DOHH2 (cell line): ENCODE results near the gene NME2.

Source experiments
- H3F3A ChIP-seq: fragments of 200-600 bp; sonication (generic), shearing (Covaris generic); 2 replicates; pipeline ENCODE4 v1.6.0; 2016; ENCODE audit warnings: antibody characterized with exemption, mild to moderate bottlenecking; ENCODE audit not compliant: control insufficient read depth, insufficient read depth
- H3K27ac ChIP-seq: fragments of 200-600 bp; sonication (generic); 2 replicates; pipeline ENCODE4 v1.5.1; 2014; ENCODE audit warnings: low read depth, mild to moderate bottlenecking, low read length, moderate library complexity
- H3K27me3 ChIP-seq: fragments of 200-600 bp; sonication (generic); 2 replicates; pipeline ENCODE4 v1.6.1; 2014; ENCODE audit warnings: mild to moderate bottlenecking, low read length, mixed read lengths; ENCODE audit not compliant: control insufficient read depth
- H3K36me3 ChIP-seq: fragments of 200-600 bp; sonication (generic); 2 replicates; pipeline ENCODE4 v1.6.1; 2014; ENCODE audit warnings: mild to moderate bottlenecking, low read length, moderate library complexity, mixed read lengths; ENCODE audit not compliant: control insufficient read depth
- H3K4me1 ChIP-seq: fragments of 200-600 bp; sonication (generic); 2 replicates; pipeline ENCODE4 v1.6.1; 2014; ENCODE audit warnings: mild to moderate bottlenecking, low read length, mixed read lengths; ENCODE audit not compliant: control insufficient read depth
- H3K4me2 ChIP-seq: fragments of 200-600 bp; sonication (generic); 2 replicates; pipeline ENCODE4 v1.6.0; 2014; ENCODE audit warnings: mild to moderate bottlenecking, low read length, moderate library complexity
- H3K4me3 ChIP-seq: fragments of 200-600 bp; sonication (generic); 2 replicates; pipeline ENCODE4 v1.5.1; 2014; ENCODE audit warnings: mild to moderate bottlenecking, low read length, mixed read lengths
- H3K79me2 ChIP-seq: fragments of 200-600 bp; sonication (generic); 2 replicates; pipeline ENCODE4 v1.6.1; 2014; ENCODE audit warnings: mild to moderate bottlenecking, low read length, mixed read lengths; ENCODE audit not compliant: control insufficient read depth
- H3K9me2 ChIP-seq: fragments of 200-600 bp; sonication (generic); replicated peaks from 2 replicates; pipeline ENCODE4 v1.6.1; 2014; ENCODE audit warnings: mild to moderate bottlenecking, low read length, mixed read lengths; ENCODE audit not compliant: control insufficient read depth
- H3K9me3 ChIP-seq: fragments of 200-600 bp; sonication (generic); 2 replicates; pipeline ENCODE4 v1.6.1; 2014; ENCODE audit warnings: antibody characterized with exemption, low read length, mixed read lengths; ENCODE audit not compliant: control insufficient read depth, insufficient read depth
- H4K20me1 ChIP-seq: fragments of 200-600 bp; sonication (generic); 2 replicates; pipeline ENCODE4 v1.6.0; 2014; ENCODE audit warnings: low read depth, mild to moderate bottlenecking, antibody characterized with exemption, low read length, moderate library complexity; ENCODE audit not compliant: control insufficient read depth, insufficient read depth
- EZH2phosphoT487 ChIP-seq: fragments of 200-600 bp; sonication (generic); IDR thresholded peaks from 2 replicates; pipeline ENCODE4 v1.6.1; 2017; ENCODE audit warnings: borderline replicate concordance, mild to moderate bottlenecking, antibody characterized with exemption, low read length, moderate library complexity, mixed read lengths
- TF ChIP-seq, protein P1 (sequence below): fragments of 200-600 bp; sonication (generic); IDR thresholded peaks from one replicate; pipeline ENCODE4 v1.5.1; 2014; ENCODE audit warnings: antibody characterized with exemption, mild to moderate bottlenecking, low read depth, low read length; ENCODE audit not compliant: poor library complexity, severe bottlenecking

NME2 gene

DNA sequence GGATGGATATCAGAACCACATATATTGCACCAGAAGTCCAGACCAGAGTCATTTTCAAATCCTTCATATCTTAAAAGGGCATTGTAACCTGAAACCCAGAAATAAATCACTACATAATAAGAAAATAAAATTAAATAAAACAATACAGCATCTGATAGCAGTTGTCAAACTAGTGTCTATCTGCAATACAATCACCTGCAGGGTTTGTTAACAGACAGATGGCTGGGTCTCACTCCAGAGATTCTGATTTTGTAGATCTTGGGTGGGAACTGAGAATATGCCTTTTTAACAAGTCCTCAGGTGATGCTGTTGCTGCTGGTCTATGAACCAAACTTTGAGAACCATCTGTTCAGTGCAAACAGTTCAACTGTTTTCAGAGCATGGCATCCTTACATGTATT lies 37.6 kb downstream of the NME2 start:
- no peaks in the 10 kb centered on the region for H3K9me2 ChIP-seq
- H4K20me1 ChIP-seq: no peaks in the 10 kb centered on the region
- H3K4me1 ChIP-seq: no peaks in the 10 kb centered on the region
- TF ChIP-seq, protein P1, sequence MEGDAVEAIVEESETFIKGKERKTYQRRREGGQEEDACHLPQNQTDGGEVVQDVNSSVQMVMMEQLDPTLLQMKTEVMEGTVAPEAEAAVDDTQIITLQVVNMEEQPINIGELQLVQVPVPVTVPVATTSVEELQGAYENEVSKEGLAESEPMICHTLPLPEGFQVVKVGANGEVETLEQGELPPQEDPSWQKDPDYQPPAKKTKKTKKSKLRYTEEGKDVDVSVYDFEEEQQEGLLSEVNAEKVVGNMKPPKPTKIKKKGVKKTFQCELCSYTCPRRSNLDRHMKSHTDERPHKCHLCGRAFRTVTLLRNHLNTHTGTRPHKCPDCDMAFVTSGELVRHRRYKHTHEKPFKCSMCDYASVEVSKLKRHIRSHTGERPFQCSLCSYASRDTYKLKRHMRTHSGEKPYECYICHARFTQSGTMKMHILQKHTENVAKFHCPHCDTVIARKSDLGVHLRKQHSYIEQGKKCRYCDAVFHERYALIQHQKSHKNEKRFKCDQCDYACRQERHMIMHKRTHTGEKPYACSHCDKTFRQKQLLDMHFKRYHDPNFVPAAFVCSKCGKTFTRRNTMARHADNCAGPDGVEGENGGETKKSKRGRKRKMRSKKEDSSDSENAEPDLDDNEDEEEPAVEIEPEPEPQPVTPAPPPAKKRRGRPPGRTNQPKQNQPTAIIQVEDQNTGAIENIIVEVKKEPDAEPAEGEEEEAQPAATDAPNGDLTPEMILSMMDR: no peak
- no peak for TF ChIP-seq EZH2phosphoT487
- no peak overlapping the region for H3K4me3 ChIP-seq
- H3K27ac ChIP-seq: no peak overlapping the region
- no peaks in the 10 kb centered on the region for H3K9me3 ChIP-seq
- H3K36me3 ChIP-seq: peaks cover 74% of the 10 kb centered on the region
- H3K4me2 ChIP-seq: no peak overlapping the region
- no peaks in the 10 kb centered on the region for H3F3A ChIP-seq
- no peaks in the 10 kb centered on the region for H3K27me3 ChIP-seq
- no peaks in the 10 kb centered on the region for H3K79me2 ChIP-seq

DNA sequence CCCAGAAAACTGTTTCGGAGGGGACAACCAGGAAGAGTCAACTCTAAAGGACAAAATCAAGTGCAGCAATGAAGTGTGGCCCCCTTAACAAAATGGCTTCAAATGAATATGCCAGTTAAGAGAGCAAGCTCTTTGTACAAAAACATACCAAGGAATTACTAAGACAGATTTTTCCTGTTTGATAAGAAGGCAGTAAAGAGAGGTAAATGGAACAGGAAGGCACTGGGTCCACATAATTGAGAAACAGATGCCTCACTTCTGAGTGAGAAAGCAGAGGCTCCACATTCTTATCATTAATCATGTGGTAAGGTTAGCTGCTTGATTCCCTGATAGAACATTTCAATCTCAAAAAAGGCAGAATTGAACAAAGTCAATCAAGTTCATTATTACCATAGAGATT lies 48.7 kb downstream of the NME2 start:
- no peaks in the 10 kb centered on the region for H3K9me2 ChIP-seq
- H3K27me3 ChIP-seq: no peaks in the 10 kb centered on the region
- H3K27ac ChIP-seq: no peak overlapping the region
- no peaks in the 10 kb centered on the region for H3K4me1 ChIP-seq
- no peaks in the 10 kb centered on the region for H4K20me1 ChIP-seq
- peaks cover 54% of the 10 kb centered on the region for H3K36me3 ChIP-seq
- no peaks in the 10 kb centered on the region for H3K9me3 ChIP-seq
- no peaks in the 10 kb centered on the region for H3F3A ChIP-seq
- no peak overlapping the region for H3K4me3 ChIP-seq
- no peaks in the 10 kb centered on the region for H3K79me2 ChIP-seq
- no peak for TF ChIP-seq EZH2phosphoT487
- TF ChIP-seq, protein P1: no peak
- H3K4me2 ChIP-seq: no peak overlapping the region

DNA sequence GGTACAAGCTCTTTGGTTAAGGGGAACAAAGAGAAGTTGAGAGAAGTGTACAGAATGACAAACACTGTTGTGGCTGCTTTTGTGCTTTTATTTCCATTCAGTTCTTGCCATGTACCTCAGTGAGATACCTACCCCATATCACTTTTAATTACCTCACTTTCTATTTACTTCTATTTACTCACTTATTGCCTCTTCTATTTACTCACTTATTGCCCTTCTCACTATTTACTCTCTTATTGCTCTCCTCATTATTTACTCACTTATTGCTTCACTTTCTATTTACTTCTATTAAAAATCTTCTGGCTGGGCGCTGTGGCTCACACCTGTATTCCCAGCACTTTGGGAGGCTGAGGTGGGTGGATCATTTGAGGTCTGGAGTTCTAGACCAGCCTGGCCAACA lies 51.7 kb downstream of the NME2 start:
- Histone ChIP-seq H3K27ac (no peak overlapping the region), H4K20me1 (no peaks in the 10 kb centered on the region), H3K79me2 (no peaks in the 10 kb centered on the region), H3F3A (no peaks in the 10 kb centered on the region), H3K9me3 (no peaks in the 10 kb centered on the region), H3K4me3 (no peak overlapping the region), H3K4me2 (no peak overlapping the region), H3K27me3 (no peaks in the 10 kb centered on the region), H3K36me3 (peaks cover 65% of the 10 kb centered on the region), H3K9me2 (no peaks in the 10 kb centered on the region), H3K4me1 (no peaks in the 10 kb centered on the region)
- TF ChIP-seq EZH2phosphoT487: no peak

DNA sequence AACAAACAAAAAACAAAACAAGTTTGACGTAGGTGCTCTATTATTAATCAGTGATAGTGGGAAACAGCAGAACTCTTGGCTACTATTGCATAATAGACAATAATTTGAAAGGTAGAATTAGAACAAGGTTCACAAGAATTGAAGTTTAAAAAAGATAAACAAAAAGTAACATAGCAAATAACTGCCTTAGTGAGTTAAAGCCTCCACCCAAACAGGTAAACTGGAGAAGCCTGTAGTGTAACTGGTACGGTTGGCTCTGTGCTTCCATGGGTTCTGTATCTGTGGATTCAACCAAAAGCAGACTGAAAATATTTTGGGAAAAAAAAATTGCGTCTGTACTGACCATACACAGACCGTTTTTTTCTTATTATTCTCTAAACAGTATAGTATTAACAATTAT lies 55.1 kb downstream of the NME2 start:
- H3K79me2 ChIP-seq: peaks cover 4% of the 10 kb centered on the region
- no peak overlapping the region for H3K4me3 ChIP-seq
- no peaks in the 10 kb centered on the region for H3K9me3 ChIP-seq
- H3K27me3 ChIP-seq: no peaks in the 10 kb centered on the region
- H3F3A ChIP-seq: no peaks in the 10 kb centered on the region
- H3K4me2 ChIP-seq: no peak overlapping the region
- peaks cover 71% of the 10 kb centered on the region for H3K36me3 ChIP-seq
- peaks cover 5% of the 10 kb centered on the region; the same call in 1 of the 2 replicates for H4K20me1 ChIP-seq
- no peak overlapping the region for H3K27ac ChIP-seq
- H3K9me2 ChIP-seq: no peaks in the 10 kb centered on the region
- H3K4me1 ChIP-seq: peaks cover 12% of the 10 kb centered on the region
- TF ChIP-seq, protein P1: no peak
- no peak for TF ChIP-seq EZH2phosphoT487
